Stimulated activated CD4-positive, alpha-beta T cell treated with anti-CD3 and anti-CD28 coated beads, Interleukin-4, amount 100 ng/mL, for 4 hours (primary cell): ENCODE measurements around the gene RPH3AL.
"Not testable (repeated sequence)": the region's sequence is repeated elsewhere in the genome, so short reads cannot be mapped to it uniquely, and the experiment has no call there.

Source experiments
- DNase-seq, 2 experiments: peaks; one replicate each; pipeline ENCODE4 v3.0.0-alpha.2; 2020

The RPH3AL gene

GRCh38 chr17:234163-234993, 118.2 kb downstream of the RPH3AL start:
- not testable (repeated sequence) for DNase-seq

- no peak for DNase-seq
Observed at GRCh38 chr17:233473-233941, 119.1 kb downstream of the RPH3AL start.

GRCh38 chr17:231966-232807, 120.4 kb downstream of the RPH3AL start:
- no peak for DNase-seq

- no peak for DNase-seq
Observed at GRCh38 chr17:231191-231965, 121.2 kb downstream of the RPH3AL start.

- no peak for DNase-seq
Observed at GRCh38 chr17:230395-230770, 122.2 kb downstream of the RPH3AL start.

GRCh38 chr17:229709-230394, 122.8 kb downstream of the RPH3AL start:
- no peak for DNase-seq

- DNase-seq, result no peak
Observed at GRCh38 chr17:228951-229708, 123.5 kb downstream of the RPH3AL start.

GRCh38 chr17:227946-228615, 124.5 kb downstream of the RPH3AL start:
- no peak for DNase-seq

- DNase-seq, result no peak
Observed at GRCh38 chr17:227078-227945, 125.3 kb downstream of the RPH3AL start.

GRCh38 chr17:226108-227077, 126.2 kb downstream of the RPH3AL start:
- no peak for DNase-seq

GRCh38 chr17:225551-225950, 127.1 kb downstream of the RPH3AL start:
- DNase-seq, result no peak

- DNase-seq, result not testable (repeated sequence)
Observed at GRCh38 chr17:224576-224975, 128.0 kb downstream of the RPH3AL start.

GRCh38 chr17:223723-224471, 128.7 kb downstream of the RPH3AL start:
- DNase-seq, result no peak

- no peak for DNase-seq
Observed at GRCh38 chr17:222172-222571, 130.4 kb downstream of the RPH3AL start.

GRCh38 chr17:219696-220095, 132.9 kb downstream of the RPH3AL start:
- no peak for DNase-seq

GRCh38 chr17:218432-219110, 134.0 kb downstream of the RPH3AL start:
- no peak for DNase-seq

GRCh38 chr17:216625-217024, 136.0 kb downstream of the RPH3AL start:
- DNase-seq, result no peak
